SU-DHL-6 (cell line): ENCODE data around the gene MARCO.

ENCODE experiments used
- EZH2phosphoT487 ChIP-seq: fragments of 200-600 bp; sonication (generic), shearing (Covaris generic); conservative IDR thresholded peaks from 2 replicates; pipeline ENCODE4 v1.6.1; 2018; ENCODE audit warnings: mild to moderate bottlenecking, antibody characterized with exemption, low read length, moderate library complexity, mixed read lengths
- TF ChIP-seq, protein P1 (sequence below): fragments of 200-600 bp; sonication (generic); IDR thresholded peaks from one replicate; pipeline ENCODE4 v1.5.1; 2017; ENCODE audit warnings: antibody characterized with exemption, mild to moderate bottlenecking, low read length, moderate library complexity; ENCODE audit not compliant: insufficient read depth, poor library complexity, severe bottlenecking

DNA sequence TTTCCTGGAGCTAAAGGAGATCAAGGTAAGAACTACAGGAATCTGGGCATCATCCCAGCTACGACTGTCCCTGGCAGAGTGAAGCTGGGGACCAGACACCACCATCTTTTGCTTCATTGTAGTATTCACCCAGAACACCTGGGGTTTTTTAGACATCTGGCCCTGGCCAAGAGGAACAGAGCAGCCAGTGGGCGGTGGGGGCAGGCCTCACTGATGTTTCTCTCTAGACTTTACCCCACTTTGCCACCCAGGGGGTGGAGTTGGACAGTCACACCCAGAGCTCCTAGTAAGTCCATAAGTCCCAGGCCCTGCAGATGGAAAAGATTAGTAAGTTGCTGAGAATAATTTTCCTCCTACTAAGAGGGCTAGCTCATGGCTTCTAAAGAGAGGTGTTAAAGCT lies 39.6 kb downstream of the MARCO start:
- TF ChIP-seq, protein P1, sequence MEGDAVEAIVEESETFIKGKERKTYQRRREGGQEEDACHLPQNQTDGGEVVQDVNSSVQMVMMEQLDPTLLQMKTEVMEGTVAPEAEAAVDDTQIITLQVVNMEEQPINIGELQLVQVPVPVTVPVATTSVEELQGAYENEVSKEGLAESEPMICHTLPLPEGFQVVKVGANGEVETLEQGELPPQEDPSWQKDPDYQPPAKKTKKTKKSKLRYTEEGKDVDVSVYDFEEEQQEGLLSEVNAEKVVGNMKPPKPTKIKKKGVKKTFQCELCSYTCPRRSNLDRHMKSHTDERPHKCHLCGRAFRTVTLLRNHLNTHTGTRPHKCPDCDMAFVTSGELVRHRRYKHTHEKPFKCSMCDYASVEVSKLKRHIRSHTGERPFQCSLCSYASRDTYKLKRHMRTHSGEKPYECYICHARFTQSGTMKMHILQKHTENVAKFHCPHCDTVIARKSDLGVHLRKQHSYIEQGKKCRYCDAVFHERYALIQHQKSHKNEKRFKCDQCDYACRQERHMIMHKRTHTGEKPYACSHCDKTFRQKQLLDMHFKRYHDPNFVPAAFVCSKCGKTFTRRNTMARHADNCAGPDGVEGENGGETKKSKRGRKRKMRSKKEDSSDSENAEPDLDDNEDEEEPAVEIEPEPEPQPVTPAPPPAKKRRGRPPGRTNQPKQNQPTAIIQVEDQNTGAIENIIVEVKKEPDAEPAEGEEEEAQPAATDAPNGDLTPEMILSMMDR: no peak
- TF ChIP-seq EZH2phosphoT487: no peak
